MM.1S (cell line): ENCODE data around the gene FBXW5.

Source experiments
- DNase-seq: peaks from one replicate; pipeline ENCODE4 v3.0.0-alpha.2; 2015
- H2AFZ ChIP-seq: fragments of 300-600 bp; sonication (generic); 2 replicates; pipeline ENCODE4 v1.6.0; 2016; ENCODE audit warnings: antibody characterized with exemption, low read length
- H3F3A ChIP-seq: fragments of 300-600 bp; sonication (generic); 2 replicates; pipeline ENCODE4 v1.6.1; 2016; ENCODE audit warnings: mild to moderate bottlenecking, antibody characterized with exemption, low read length, moderate library complexity, mixed read lengths; ENCODE audit not compliant: insufficient read depth
- H3K27ac ChIP-seq: fragments of 300-600 bp; sonication (generic); 2 replicates; pipeline ENCODE4 v1.5.1; 2016; ENCODE audit warnings: mild to moderate bottlenecking, low read length
- H3K27me3 ChIP-seq: fragments of 300-600 bp; sonication (generic); replicated peaks from 2 replicates; pipeline ENCODE4 v1.6.0; 2016; ENCODE audit warnings: low read length; ENCODE audit not compliant: insufficient read depth
- H3K36me3 ChIP-seq: fragments of 300-600 bp; sonication (generic); replicated peaks from 2 replicates; pipeline ENCODE4 v1.6.1; 2016; ENCODE audit warnings: mild to moderate bottlenecking, low read length, mixed read lengths; ENCODE audit not compliant: insufficient read depth
- H3K4me1 ChIP-seq: fragments of 300-600 bp; sonication (generic); 2 replicates; pipeline ENCODE4 v1.6.1; 2016; ENCODE audit warnings: low read length, mixed read lengths
- H3K4me2 ChIP-seq: fragments of 300-600 bp; sonication (generic); 2 replicates; pipeline ENCODE4 v1.6.0; 2016; ENCODE audit warnings: low read depth, low read length
- H3K4me3 ChIP-seq: fragments of 300-600 bp; sonication (generic); 2 replicates; pipeline ENCODE4 v1.5.1; 2016; ENCODE audit warnings: low read length, mixed read lengths
- H3K79me2 ChIP-seq: fragments of 300-600 bp; sonication (generic); 2 replicates; pipeline ENCODE4 v1.6.1; 2016; ENCODE audit warnings: mixed run types, low read length, mixed read lengths
- H3K9ac ChIP-seq: fragments of 300-600 bp; sonication (generic); 2 replicates; pipeline ENCODE4 v1.6.1; 2016; ENCODE audit warnings: low read length, mixed read lengths
- H3K9me2 ChIP-seq: fragments of 300-600 bp; sonication (generic); replicated peaks from 2 replicates; pipeline ENCODE4 v1.6.1; 2016; ENCODE audit warnings: mild to moderate bottlenecking, low read length, mixed read lengths; ENCODE audit not compliant: insufficient read depth
- H3K9me3 ChIP-seq: fragments of 300-600 bp; sonication (generic); replicated peaks from 2 replicates; pipeline ENCODE4 v1.6.1; 2016; ENCODE audit warnings: mild to moderate bottlenecking, low read length, mixed read lengths; ENCODE audit not compliant: insufficient read depth
- H4K20me1 ChIP-seq: fragments of 300-600 bp; sonication (generic); 2 replicates; pipeline ENCODE4 v1.6.1; 2016; ENCODE audit warnings: mild to moderate bottlenecking, low read length, moderate library complexity, mixed read lengths; ENCODE audit not compliant: insufficient read depth
- EZH2 ChIP-seq: fragments of 300-600 bp; sonication (generic); optimal IDR thresholded peaks from 2 replicates; pipeline ENCODE3; 2017; ENCODE audit warnings: low read depth, mild to moderate bottlenecking, antibody characterized with exemption, low read length, mixed read lengths
- EZH2phosphoT487 ChIP-seq: fragments of 300-600 bp; sonication (generic); IDR thresholded peaks from 2 replicates; pipeline ENCODE4 v1.6.1; 2018; ENCODE audit warnings: antibody characterized with exemption, low read length
- TF ChIP-seq, protein P1 (sequence below): fragments of 300-600 bp; sonication (generic); IDR thresholded peaks from 2 replicates; pipeline ENCODE4 v1.5.1; 2016; ENCODE audit warnings: antibody characterized with exemption, low read length, mixed read lengths

The FBXW5 gene

DNA sequence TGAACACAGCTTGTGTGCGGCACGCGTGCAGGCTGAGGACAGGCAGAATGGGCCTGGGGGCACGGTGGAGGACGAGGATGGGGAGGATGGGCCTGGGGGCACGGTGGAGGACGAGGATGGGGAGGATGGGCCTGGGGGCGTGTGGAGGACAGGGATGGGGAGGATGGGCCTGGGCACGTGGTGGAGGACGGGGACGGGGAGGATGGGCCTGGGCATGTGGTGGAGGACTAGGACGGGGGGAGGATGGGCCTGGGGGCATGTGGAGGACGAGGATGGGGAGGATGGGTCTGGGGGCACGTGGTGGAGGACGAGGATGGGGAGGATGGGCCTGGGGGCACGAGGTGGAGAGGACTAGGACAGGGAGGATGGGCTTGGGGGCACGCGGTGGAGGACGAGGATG, 22.0 kb downstream of the FBXW5 start:
- TF ChIP-seq EZH2, result no peak
- no peak for TF ChIP-seq EZH2phosphoT487
- Histone ChIP-seq H3K27me3 (no peaks in the 10 kb centered on the region), H4K20me1 (no peaks in the 10 kb centered on the region), H3K79me2 (peaks cover 12% of the 10 kb centered on the region), H3K9ac (no peak overlapping the region), H3K9me2 (no peaks in the 10 kb centered on the region), H2AFZ (no peak overlapping the region), H3K4me2 (no peak overlapping the region), H3F3A (no peaks in the 10 kb centered on the region), H3K9me3 (no peaks in the 10 kb centered on the region), H3K27ac (no peak overlapping the region), H3K36me3 (peaks cover 7% of the 10 kb centered on the region), H3K4me1 (no peaks in the 10 kb centered on the region), H3K4me3 (no peak overlapping the region)
- no peak for DNase-seq

DNA sequence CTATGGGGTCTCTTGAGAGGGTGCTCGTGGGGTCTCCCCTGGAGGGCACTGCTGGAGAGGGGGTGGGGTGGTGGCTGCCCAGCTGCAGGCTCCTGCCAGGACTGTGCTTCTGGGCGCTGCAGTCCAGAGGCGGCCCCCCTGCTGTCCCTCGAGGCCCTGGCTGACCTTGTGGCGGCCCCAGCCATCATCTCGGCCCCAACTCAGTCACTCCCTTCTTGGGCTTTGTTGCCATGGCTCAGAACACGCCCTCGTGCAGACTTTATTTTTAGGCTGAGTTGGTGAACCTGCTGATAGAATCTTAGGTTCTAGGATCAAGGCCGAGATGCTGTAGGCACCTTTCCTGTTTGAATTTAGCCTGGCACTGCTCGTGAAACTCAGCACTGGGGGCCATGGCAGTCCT, 22.8 kb downstream of the FBXW5 start:
- Histone ChIP-seq H4K20me1 (no peaks in the 10 kb centered on the region), H3K79me2 (peaks cover 20% of the 10 kb centered on the region), H3K4me1 (no peaks in the 10 kb centered on the region), H3K36me3 (peaks cover 7% of the 10 kb centered on the region), H3K27ac (no peak overlapping the region), H3K27me3 (no peaks in the 10 kb centered on the region), H3K9me3 (no peaks in the 10 kb centered on the region), H2AFZ (no peak overlapping the region), H3K9ac (no peak overlapping the region), H3K9me2 (no peaks in the 10 kb centered on the region), H3K4me2 (no peak overlapping the region), H3K4me3 (no peak overlapping the region), H3F3A (no peaks in the 10 kb centered on the region)
- no peak for DNase-seq
- TF ChIP-seq, protein P1, sequence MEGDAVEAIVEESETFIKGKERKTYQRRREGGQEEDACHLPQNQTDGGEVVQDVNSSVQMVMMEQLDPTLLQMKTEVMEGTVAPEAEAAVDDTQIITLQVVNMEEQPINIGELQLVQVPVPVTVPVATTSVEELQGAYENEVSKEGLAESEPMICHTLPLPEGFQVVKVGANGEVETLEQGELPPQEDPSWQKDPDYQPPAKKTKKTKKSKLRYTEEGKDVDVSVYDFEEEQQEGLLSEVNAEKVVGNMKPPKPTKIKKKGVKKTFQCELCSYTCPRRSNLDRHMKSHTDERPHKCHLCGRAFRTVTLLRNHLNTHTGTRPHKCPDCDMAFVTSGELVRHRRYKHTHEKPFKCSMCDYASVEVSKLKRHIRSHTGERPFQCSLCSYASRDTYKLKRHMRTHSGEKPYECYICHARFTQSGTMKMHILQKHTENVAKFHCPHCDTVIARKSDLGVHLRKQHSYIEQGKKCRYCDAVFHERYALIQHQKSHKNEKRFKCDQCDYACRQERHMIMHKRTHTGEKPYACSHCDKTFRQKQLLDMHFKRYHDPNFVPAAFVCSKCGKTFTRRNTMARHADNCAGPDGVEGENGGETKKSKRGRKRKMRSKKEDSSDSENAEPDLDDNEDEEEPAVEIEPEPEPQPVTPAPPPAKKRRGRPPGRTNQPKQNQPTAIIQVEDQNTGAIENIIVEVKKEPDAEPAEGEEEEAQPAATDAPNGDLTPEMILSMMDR, result no peak
- TF ChIP-seq EZH2, result no peak
- no peak for TF ChIP-seq EZH2phosphoT487

DNA sequence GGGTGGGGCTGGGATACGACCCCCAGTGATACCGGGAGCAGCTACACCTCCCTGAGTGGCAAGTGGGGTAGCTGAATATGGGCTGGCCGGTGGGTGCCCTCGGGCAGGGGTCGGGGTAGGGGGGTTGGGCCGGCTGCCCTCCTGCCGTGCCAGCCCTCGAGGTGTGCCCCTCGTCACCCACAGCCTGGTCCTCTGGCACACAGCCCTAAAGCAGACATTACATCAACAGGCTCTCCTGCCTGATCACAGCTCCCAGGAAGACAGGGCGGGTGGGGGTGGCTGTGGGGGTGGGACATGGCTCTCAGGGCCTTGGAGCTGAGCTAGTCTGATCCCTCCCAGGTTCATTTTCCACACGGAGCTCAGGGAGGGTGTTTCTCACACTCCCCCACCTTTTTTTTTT, 23.2 kb downstream of the FBXW5 start:
- TF ChIP-seq EZH2phosphoT487 (no peak), EZH2 (no peak)
- TF ChIP-seq, protein P1, result no peak
- no peaks in the 10 kb centered on the region for H3K9me3 ChIP-seq
- H3K9ac ChIP-seq, result no peak overlapping the region
- no peaks in the 10 kb centered on the region for H3K27me3 ChIP-seq
- no peaks in the 10 kb centered on the region for H3K4me1 ChIP-seq
- H3K4me2 ChIP-seq, result no peak overlapping the region
- H3K36me3 ChIP-seq, result peaks cover 7% of the 10 kb centered on the region
- H3K27ac ChIP-seq, result no peak overlapping the region
- H4K20me1 ChIP-seq, result no peaks in the 10 kb centered on the region
- no peaks in the 10 kb centered on the region for H3F3A ChIP-seq
- peaks cover 24% of the 10 kb centered on the region for H3K79me2 ChIP-seq
- no peaks in the 10 kb centered on the region for H3K9me2 ChIP-seq
- no peak for DNase-seq
- H2AFZ ChIP-seq, result no peak overlapping the region
- H3K4me3 ChIP-seq, result no peak overlapping the region

DNA sequence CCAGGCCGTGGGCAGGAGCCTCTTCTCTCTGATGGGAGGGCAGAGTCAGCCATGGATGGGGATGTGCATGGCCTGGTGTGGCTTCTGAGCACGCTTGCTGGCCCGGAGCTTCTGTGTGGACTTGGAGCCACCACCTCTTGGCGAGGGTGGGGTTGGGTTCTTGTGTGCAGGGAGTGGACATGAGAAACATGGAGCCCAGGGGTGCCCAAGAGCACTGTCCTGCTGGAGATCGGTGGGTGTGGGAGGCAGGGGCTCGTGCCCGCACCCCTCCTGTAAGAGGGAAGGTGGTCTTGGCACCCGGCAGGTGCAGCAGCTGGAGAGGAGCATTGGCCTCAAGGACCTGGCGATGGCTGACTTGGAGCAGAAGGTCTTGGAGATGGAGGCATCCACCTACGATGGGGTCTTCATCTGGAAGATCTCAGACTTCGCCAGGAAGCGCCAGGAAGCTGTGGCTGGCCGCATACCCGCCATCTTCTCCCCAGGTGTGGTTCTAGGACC, 23.8 kb downstream of the FBXW5 start:
- Histone ChIP-seq H3K4me1 (no peaks in the 10 kb centered on the region), H3F3A (no peaks in the 10 kb centered on the region), H3K4me3 (no peak overlapping the region), H3K9me2 (no peaks in the 10 kb centered on the region), H3K9me3 (no peaks in the 10 kb centered on the region), H3K79me2 (peaks cover 29% of the 10 kb centered on the region), H3K27ac (no peak overlapping the region), H3K4me2 (no peak overlapping the region), H3K9ac (no peak overlapping the region), H2AFZ (no peak overlapping the region), H3K27me3 (no peaks in the 10 kb centered on the region), H4K20me1 (no peaks in the 10 kb centered on the region), H3K36me3 (peaks cover 7% of the 10 kb centered on the region)
- no peak for DNase-seq
- TF ChIP-seq, protein P1, result no peak
- TF ChIP-seq EZH2 (no peak), EZH2phosphoT487 (no peak)
